Measurements from ENCODE around the gene SHLD3.
"Not testable (repeated sequence)": the region's sequence is repeated elsewhere in the genome, so short reads cannot be mapped to it uniquely, and the experiment has no call there.

Gene SHLD3

GRCh38 chr5:65624571-65625555 lies at the start of gene SHLD3, which contains the start of gene TRAPPC13:
Gene SHLD3 (plus strand): TSS chr5:65625027. CDS start chr5:65629588, 4,561 bp downstream.
Gene TRAPPC13 (plus strand): TSS chr5:65625027. CDS start chr5:65625061, 34 bp downstream.
- DNase-seq: peak; percentile 93

GRCh38 chr5:65577141-65577540 lies 47.7 kb upstream of the SHLD3 start:
- DNase-seq: no peak

GRCh38 chr5:65588694-65589093 lies 36.1 kb upstream of the SHLD3 start:
- no peak for DNase-seq

- not testable (repeated sequence) for DNase-seq
Measured at GRCh38 chr5:65601761-65602160, 23.1 kb upstream of the SHLD3 start.

GRCh38 chr5:65611524-65611923 lies 13.3 kb upstream of the SHLD3 start:
- DNase-seq: no peak

- DNase-seq: no peak
Measured at GRCh38 chr5:65612298-65612907, 12.4 kb upstream of the SHLD3 start.

GRCh38 chr5:65620021-65620420 lies 4.8 kb upstream of the SHLD3 start:
- no peak for DNase-seq

GRCh38 chr5:65621961-65622360 lies 2.9 kb upstream of the SHLD3 start:
- DNase-seq: not testable (repeated sequence)

- DNase-seq: no peak
Measured at GRCh38 chr5:65623482-65623881, 1.3 kb upstream of the SHLD3 start.

GRCh38 chr5:65624025-65624570 lies 729 bp upstream of the SHLD3 start, which contains the start of gene TRIM23:
Gene TRIM23 (minus strand): TSS chr5:65624333. CDS start chr5:65624274, 59 bp downstream.
- DNase-seq: peak; percentile 94

- no peak for DNase-seq
Measured at GRCh38 chr5:65625743-65626142, 916 bp downstream of the SHLD3 start.

- no peak for DNase-seq
Measured at GRCh38 chr5:65630981-65631380, 6.2 kb downstream of the SHLD3 start.

GRCh38 chr5:65640240-65640639 lies 15.4 kb downstream of the SHLD3 start:
- DNase-seq: no peak

- no peak for DNase-seq
Measured at GRCh38 chr5:65646938-65647337, 22.1 kb downstream of the SHLD3 start.

GRCh38 chr5:65647941-65648340 lies 23.1 kb downstream of the SHLD3 start:
- no peak for DNase-seq

- DNase-seq: no peak
Measured at GRCh38 chr5:65651144-65651543, 26.3 kb downstream of the SHLD3 start.

- no peak for DNase-seq
Measured at GRCh38 chr5:65654713-65655112, 29.9 kb downstream of the SHLD3 start.

GRCh38 chr5:65663804-65664521 lies 39.1 kb downstream of the SHLD3 start:
- DNase-seq: no peak

- DNase-seq: no peak
Measured at GRCh38 chr5:65668696-65669095, 43.9 kb downstream of the SHLD3 start.

- DNase-seq: no peak
Measured at GRCh38 chr5:65672796-65673195, 48.0 kb downstream of the SHLD3 start.

- no peak for DNase-seq
Measured at GRCh38 chr5:65674749-65675148, 49.9 kb downstream of the SHLD3 start.

GRCh38 chr5:65676056-65676455 lies 51.2 kb downstream of the SHLD3 start:
- not testable (repeated sequence) for DNase-seq
